ENCODE data around the gene TMEM79.

DNA sequence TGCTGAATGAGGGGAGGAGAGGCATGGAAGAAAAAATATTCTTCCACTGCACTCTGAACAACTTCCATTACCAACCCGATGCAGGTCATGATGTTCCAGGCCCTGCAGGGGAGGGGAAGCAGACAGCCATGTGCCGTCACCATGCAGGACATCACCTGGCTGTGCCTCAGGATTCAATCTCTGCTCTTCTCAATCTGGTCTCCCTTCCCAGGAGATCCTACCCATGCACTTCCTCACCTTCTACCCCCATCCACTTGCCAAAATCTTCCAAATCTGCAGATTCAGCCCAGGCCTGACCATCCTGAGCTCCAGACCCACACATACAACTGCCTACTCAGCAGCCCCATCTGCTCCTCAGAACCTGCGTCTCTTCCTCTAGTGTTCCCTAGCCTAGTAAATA, 30.5 kb upstream of the TMEM79 start:
- TF ChIP-seq GATA2 (IDR thresholded peaks at IDR 0.05; ENCODE audit: low read depth, low read length) (no peak), GATA3 (IDR thresholded peaks at IDR 0.05; ENCODE audit: low read depth, low read length) (no peak)

Data from SH-SY5Y (cell line).